ENCODE results near the gene DEGS2. TPM values are rescaled to one million over a fixed set of nuclear protein-coding genes. Genes with fewer than 3 reads are reported as not detected.

DEGS2 gene
- total RNA-seq, 1 experiment from 2014 or later = 1.6 TPM

DNA sequence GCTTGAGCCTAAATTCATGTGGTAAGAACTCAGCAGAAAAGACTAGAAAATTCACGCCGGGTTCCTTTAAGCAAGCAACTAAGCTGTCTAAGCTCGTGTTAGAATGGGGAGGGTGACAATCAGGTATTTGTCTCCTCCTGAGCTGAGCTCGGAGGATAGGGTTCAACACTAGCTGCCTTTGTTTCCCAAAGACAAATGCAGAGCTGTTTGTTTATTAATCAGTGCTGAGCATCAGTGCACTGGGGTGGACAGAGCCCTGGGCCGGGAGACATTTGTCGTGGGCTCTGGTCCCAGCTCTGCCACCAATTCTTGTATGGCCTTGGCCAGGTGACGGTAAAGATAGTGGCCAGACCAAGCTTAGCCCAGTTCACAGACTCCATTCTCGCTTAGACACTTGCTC lies 43.7 kb downstream of the DEGS2 start:
- no peaks in the 10 kb centered on the region for H3K79me2 ChIP-seq (ENCODE audit: low read length)
- CTCF ChIA-PET = no interaction called here
- no peak for DNase-seq
- intact Hi-C loops (cut with micrococcal nuclease) = no loop called here
- H3K9me3 ChIP-seq (ENCODE audit: low read length) = no peaks in the 10 kb centered on the region
- H3K27ac ChIP-seq (ENCODE audit: low read length) = no peak overlapping the region
- H3K27me3 ChIP-seq (ENCODE audit: low read length) = no peaks in the 10 kb centered on the region
- H3K9ac ChIP-seq (ENCODE audit: low read length) = no peak overlapping the region
- no peaks in the 10 kb centered on the region for H3K4me1 ChIP-seq (ENCODE audit: insufficient read depth, low read length)
- POLR2A ChIA-PET (ENCODE audit: unreplicated experiment) = no interaction called here
- ATAC-seq = no peak
- no peaks in the 10 kb centered on the region for H3K36me3 ChIP-seq (ENCODE audit: low read depth, low read length)
- H3K9me2 ChIP-seq (replicated peaks; ENCODE audit: low read length) = no peaks in the 10 kb centered on the region
- BruUV-seq (replicated peaks) = no TSS peak
- H3F3A ChIP-seq (ENCODE audit: low read length, unreplicated experiment) = no peaks in the 10 kb centered on the region
- H3K4me3 ChIP-seq (ENCODE audit: low read length) = no peak overlapping the region
- no peak overlapping the region for H3K4me2 ChIP-seq (ENCODE audit: low read length)
- H2AFZ ChIP-seq (ENCODE audit: low read length) = no peak overlapping the region
- H4K20me1 ChIP-seq (ENCODE audit: low read length) = no peaks in the 10 kb centered on the region
- no peak for TF ChIP-seq EZH2phosphoT487 (IDR thresholded peaks at IDR 0.05; ENCODE audit: borderline replicate concordance, low read length)
- TF ChIP-seq, protein P1, sequence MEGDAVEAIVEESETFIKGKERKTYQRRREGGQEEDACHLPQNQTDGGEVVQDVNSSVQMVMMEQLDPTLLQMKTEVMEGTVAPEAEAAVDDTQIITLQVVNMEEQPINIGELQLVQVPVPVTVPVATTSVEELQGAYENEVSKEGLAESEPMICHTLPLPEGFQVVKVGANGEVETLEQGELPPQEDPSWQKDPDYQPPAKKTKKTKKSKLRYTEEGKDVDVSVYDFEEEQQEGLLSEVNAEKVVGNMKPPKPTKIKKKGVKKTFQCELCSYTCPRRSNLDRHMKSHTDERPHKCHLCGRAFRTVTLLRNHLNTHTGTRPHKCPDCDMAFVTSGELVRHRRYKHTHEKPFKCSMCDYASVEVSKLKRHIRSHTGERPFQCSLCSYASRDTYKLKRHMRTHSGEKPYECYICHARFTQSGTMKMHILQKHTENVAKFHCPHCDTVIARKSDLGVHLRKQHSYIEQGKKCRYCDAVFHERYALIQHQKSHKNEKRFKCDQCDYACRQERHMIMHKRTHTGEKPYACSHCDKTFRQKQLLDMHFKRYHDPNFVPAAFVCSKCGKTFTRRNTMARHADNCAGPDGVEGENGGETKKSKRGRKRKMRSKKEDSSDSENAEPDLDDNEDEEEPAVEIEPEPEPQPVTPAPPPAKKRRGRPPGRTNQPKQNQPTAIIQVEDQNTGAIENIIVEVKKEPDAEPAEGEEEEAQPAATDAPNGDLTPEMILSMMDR (conservative IDR thresholded peaks at IDR 0.05; ENCODE audit: low read depth, low read length) = no peak
- TF ChIP-seq EZH2 (IDR thresholded peaks at IDR 0.05; ENCODE audit: low read length, unreplicated experiment) = no peak

DNA sequence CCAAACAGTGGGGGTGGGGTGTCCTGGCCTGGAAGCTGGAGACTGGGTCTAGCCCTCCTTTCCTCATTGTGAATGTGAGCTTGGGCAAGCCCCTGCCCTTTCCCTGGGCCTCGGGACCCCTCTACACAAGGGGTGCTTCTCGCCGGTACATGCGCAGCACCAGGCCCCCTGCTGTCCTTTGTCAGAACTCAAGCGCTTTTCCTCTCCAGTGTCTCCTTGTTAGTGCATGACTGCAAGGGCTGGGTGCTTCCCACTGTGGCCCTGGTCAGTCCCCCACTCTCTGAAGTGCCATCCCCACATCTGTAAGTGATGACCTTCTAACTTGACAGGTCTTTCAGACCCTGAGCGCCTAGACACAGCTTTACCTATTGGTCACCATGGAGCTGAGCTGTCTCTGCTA lies 44.2 kb downstream of the DEGS2 start:
- CTCF ChIA-PET = no interaction called here

DNA sequence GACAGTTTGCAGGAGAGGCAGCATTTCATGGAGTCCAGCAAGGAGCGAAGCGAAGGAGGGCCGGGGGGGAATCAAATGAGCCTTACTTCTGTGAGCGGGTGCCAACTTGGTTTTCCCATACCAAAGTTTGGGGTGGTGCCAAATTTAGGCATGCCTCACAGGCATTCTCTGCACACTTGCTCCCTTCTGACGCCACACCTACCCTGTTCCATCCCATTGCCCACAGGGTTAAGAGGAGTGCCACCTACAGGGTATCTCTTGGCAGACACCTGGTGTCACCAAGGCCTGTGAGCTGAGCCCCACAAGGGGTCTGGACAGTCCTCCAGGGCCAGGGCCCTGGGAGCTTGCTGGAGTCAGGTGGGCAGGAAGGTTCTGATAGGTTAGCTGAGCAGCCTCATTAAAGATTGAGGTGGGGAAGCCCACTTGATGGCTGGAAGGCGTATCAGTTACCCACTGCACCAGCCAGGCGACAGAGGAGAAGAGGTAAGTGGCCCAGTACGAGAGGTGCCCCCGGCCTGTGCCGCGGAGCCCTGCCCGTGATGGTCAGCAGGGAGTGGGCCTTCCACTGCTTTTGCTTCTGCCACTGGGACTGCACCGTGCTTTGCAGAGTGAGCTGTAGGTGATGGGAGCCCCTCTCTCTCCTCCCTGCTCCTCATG lies 45.2 kb downstream of the DEGS2 start:
- no peak overlapping the region for H2AFZ ChIP-seq (ENCODE audit: low read length)
- intact Hi-C loops (cut with micrococcal nuclease) = no loop called here
- no peak overlapping the region for H3K4me3 ChIP-seq (ENCODE audit: low read length)
- H3K4me2 ChIP-seq (ENCODE audit: low read length) = no peak overlapping the region
- TF ChIP-seq, protein P1 (conservative IDR thresholded peaks at IDR 0.05; ENCODE audit: low read depth, low read length) = no peak
- TF ChIP-seq EZH2 (IDR thresholded peaks at IDR 0.05; ENCODE audit: low read length, unreplicated experiment) = no peak
- TF ChIP-seq EZH2phosphoT487 (IDR thresholded peaks at IDR 0.05; ENCODE audit: borderline replicate concordance, low read length) = no peak
- ATAC-seq (no peak), DNase-seq (no peak)
- BruUV-seq (replicated peaks) = no TSS peak
- no peaks in the 10 kb centered on the region for H3F3A ChIP-seq (ENCODE audit: low read length, unreplicated experiment)
- H3K36me3 ChIP-seq (ENCODE audit: low read depth, low read length) = no peaks in the 10 kb centered on the region
- H3K9ac ChIP-seq (ENCODE audit: low read length) = no peak overlapping the region
- no peaks in the 10 kb centered on the region for H3K4me1 ChIP-seq (ENCODE audit: insufficient read depth, low read length)
- no peak overlapping the region for H3K27ac ChIP-seq (ENCODE audit: low read length)
- POLR2A ChIA-PET (ENCODE audit: unreplicated experiment) = interaction anchor here (0.6 kb wide), 1 partner anchor 70 kb away, joined by 3 read pairs; no protein-coding TSS in a partner anchor
- H3K79me2 ChIP-seq (ENCODE audit: low read length) = no peaks in the 10 kb centered on the region
- CTCF ChIA-PET = no interaction called here
- H3K9me3 ChIP-seq (ENCODE audit: low read length) = no peaks in the 10 kb centered on the region
- no peaks in the 10 kb centered on the region for H4K20me1 ChIP-seq (ENCODE audit: low read length)
- H3K9me2 ChIP-seq (replicated peaks; ENCODE audit: low read length) = no peaks in the 10 kb centered on the region
- H3K27me3 ChIP-seq (ENCODE audit: low read length) = no peaks in the 10 kb centered on the region

More for the DNA sequence above, 44.2 kb downstream of the DEGS2 start:
- intact Hi-C loops (cut with micrococcal nuclease) = no loop called here
- Histone ChIP-seq H3K9ac (ENCODE audit: low read length) (no peak overlapping the region), H3F3A (ENCODE audit: low read length, unreplicated experiment) (no peaks in the 10 kb centered on the region), H3K4me3 (ENCODE audit: low read length) (no peak overlapping the region), H3K9me3 (ENCODE audit: low read length) (no peaks in the 10 kb centered on the region), H4K20me1 (ENCODE audit: low read length) (no peaks in the 10 kb centered on the region), H2AFZ (ENCODE audit: low read length) (no peak overlapping the region), H3K27me3 (ENCODE audit: low read length) (no peaks in the 10 kb centered on the region), H3K27ac (ENCODE audit: low read length) (no peak overlapping the region), H3K9me2 (replicated peaks; ENCODE audit: low read length) (no peaks in the 10 kb centered on the region), H3K36me3 (ENCODE audit: low read depth, low read length) (no peaks in the 10 kb centered on the region), H3K79me2 (ENCODE audit: low read length) (no peaks in the 10 kb centered on the region), H3K4me1 (ENCODE audit: insufficient read depth, low read length) (no peaks in the 10 kb centered on the region), H3K4me2 (ENCODE audit: low read length) (no peak overlapping the region)
- DNase-seq = no peak
- TF ChIP-seq, protein P1 (conservative IDR thresholded peaks at IDR 0.05; ENCODE audit: low read depth, low read length) = no peak
- TF ChIP-seq EZH2phosphoT487 (IDR thresholded peaks at IDR 0.05; ENCODE audit: borderline replicate concordance, low read length) = no peak
- no peak for TF ChIP-seq EZH2 (IDR thresholded peaks at IDR 0.05; ENCODE audit: low read length, unreplicated experiment)
- no TSS peak for BruUV-seq (replicated peaks)
- no peak for ATAC-seq
- POLR2A ChIA-PET (ENCODE audit: unreplicated experiment) = no interaction called here

All from PC-3 (cell line).